H9 (cell line): ENCODE data around the gene TFIP11. TPM values are rescaled to one million over a fixed set of nuclear protein-coding genes. Genes with fewer than 3 reads are reported as not detected.
A peak's percentile ranks its signal among the peaks of the same experiment; 100 is the strongest.

Experiments
- DNase-seq: peaks from one replicate; pipeline ENCODE4 v3.0.0-alpha.2; 2017
- H2AFZ ChIP-seq: one replicate; pipeline ENCODE4 v1.6.1; 2013; ENCODE audit warnings: mild to moderate bottlenecking, low read length, control low read depth, moderate library complexity
- H2AK5ac ChIP-seq: 2 replicates; pipeline ENCODE4 v1.6.1; 2013; ENCODE audit warnings: low read length, control low read depth, mixed read lengths; ENCODE audit not compliant: insufficient read length
- H2BK120ac ChIP-seq: one replicate; pipeline ENCODE4 v1.6.1; 2013; ENCODE audit warnings: low read depth, mild to moderate bottlenecking, low read length, control low read depth, inconsistent platforms; ENCODE audit not compliant: poor library complexity, severe bottlenecking
- H2BK12ac ChIP-seq: 2 replicates; pipeline ENCODE4 v1.6.1; 2013; ENCODE audit warnings: low read length, control low read depth, mixed read lengths, low read depth; ENCODE audit not compliant: insufficient read length
- H2BK15ac ChIP-seq: 2 replicates; pipeline ENCODE4 v1.6.1; 2013; ENCODE audit warnings: low read depth, low read length, control low read depth
- H2BK20ac ChIP-seq: one replicate; pipeline ENCODE4 v1.6.1; 2013; ENCODE audit warnings: low read depth, mild to moderate bottlenecking, low read length, control low read depth, inconsistent platforms; ENCODE audit not compliant: poor library complexity, severe bottlenecking
- H2BK5ac ChIP-seq: 2 replicates; pipeline ENCODE4 v1.6.1; 2013; ENCODE audit warnings: low read length, control low read depth, mixed read lengths; ENCODE audit not compliant: insufficient read length
- H3K14ac ChIP-seq: 2 replicates; pipeline ENCODE4 v1.6.1; 2013; ENCODE audit warnings: low read length, control low read depth; ENCODE audit not compliant: insufficient read depth
- H3K18ac ChIP-seq: 2 replicates; pipeline ENCODE4 v1.6.1; 2013; ENCODE audit warnings: low read depth, mild to moderate bottlenecking, mixed read lengths, low read length, control low read depth; ENCODE audit not compliant: insufficient read length
- H3K23ac ChIP-seq: 2 replicates; pipeline ENCODE4 v1.6.1; 2013; ENCODE audit warnings: low read length, control low read depth, mixed read lengths, low read depth; ENCODE audit not compliant: insufficient read length
- H3K23me2 ChIP-seq: 2 replicates; pipeline ENCODE4 v1.6.1; 2013; ENCODE audit warnings: low read depth, mild to moderate bottlenecking, mixed read lengths, low read length, control low read depth; ENCODE audit not compliant: insufficient read length, poor library complexity, severe bottlenecking
- H3K27ac ChIP-seq: 2 replicates; pipeline ENCODE4 v1.5.1; 2013; ENCODE audit warnings: low read length, control low read depth, mixed read lengths, low read depth; ENCODE audit not compliant: insufficient read length
- H3K27me3 ChIP-seq: 2 replicates; pipeline ENCODE4 v1.6.1; 2013; ENCODE audit warnings: low read length, control low read depth, inconsistent platforms; ENCODE audit not compliant: insufficient read depth
- H3K4ac ChIP-seq: 2 replicates; pipeline ENCODE4 v1.6.1; 2013; ENCODE audit warnings: low read depth, mild to moderate bottlenecking, control low read depth, inconsistent platforms, low read length, moderate library complexity
- H3K4me1 ChIP-seq: 2 replicates; pipeline ENCODE4 v1.6.1; 2013; ENCODE audit warnings: low read length, control low read depth, inconsistent platforms; ENCODE audit not compliant: insufficient read depth
- H3K4me2 ChIP-seq: 2 replicates; pipeline ENCODE4 v1.6.1; 2013; ENCODE audit warnings: low read length, control low read depth, mixed read lengths; ENCODE audit not compliant: insufficient read length, insufficient read depth
- H3K56ac ChIP-seq: 2 replicates; pipeline ENCODE4 v1.6.1; 2013; ENCODE audit warnings: low read depth, mild to moderate bottlenecking, mixed read lengths, low read length, control low read depth; ENCODE audit not compliant: insufficient read length
- H3K79me1 ChIP-seq: 2 replicates; pipeline ENCODE4 v1.6.1; 2013; ENCODE audit warnings: low read depth, mild to moderate bottlenecking, moderate library complexity, low read length, control low read depth, inconsistent platforms; ENCODE audit not compliant: insufficient read depth, poor library complexity, severe bottlenecking
- H3K79me2 ChIP-seq: 2 replicates; pipeline ENCODE4 v1.6.1; 2013; ENCODE audit warnings: low read length, control low read depth, inconsistent platforms; ENCODE audit not compliant: insufficient read depth
- H3K9ac ChIP-seq: 2 replicates; pipeline ENCODE4 v1.6.1; 2013; ENCODE audit warnings: low read length, control low read depth, mixed read lengths; ENCODE audit not compliant: insufficient read length; ENCODE audit errors: extremely low read depth
- H3K9me3 ChIP-seq: one replicate; pipeline ENCODE4 v1.6.1; 2013; ENCODE audit warnings: low read depth, low read length, inconsistent platforms; ENCODE audit not compliant: control insufficient read depth
- H3T11ph ChIP-seq: one replicate; pipeline ENCODE4 v1.6.1; 2013; ENCODE audit warnings: mild to moderate bottlenecking, low read length, control low read depth, inconsistent platforms
- H4K20me1 ChIP-seq: one replicate; pipeline ENCODE4 v1.6.1; 2013; ENCODE audit not compliant: control insufficient read depth, insufficient read length, insufficient read depth
- H4K5ac ChIP-seq: 2 replicates; pipeline ENCODE4 v1.6.1; 2013; ENCODE audit warnings: low read depth, mild to moderate bottlenecking, mixed read lengths, low read length, control low read depth; ENCODE audit not compliant: insufficient read length
- H4K8ac ChIP-seq: replicated peaks from 2 replicates; pipeline ENCODE4 v1.6.1; 2013; ENCODE audit warnings: low read length, control low read depth, mixed read lengths, low read depth; ENCODE audit not compliant: insufficient read length
- H4K91ac ChIP-seq: 2 replicates; pipeline ENCODE4 v1.6.1; 2013; ENCODE audit warnings: low read depth, mild to moderate bottlenecking, moderate library complexity, mixed read lengths, low read length, control low read depth; ENCODE audit not compliant: insufficient read length
- H3K27ac Mint-ChIP-seq, 3 experiments: 2 replicates in 2 of 3; 3 replicates in 1 of 3; pipeline ENCODE4 v1.8.0; 2020 to 2021; ENCODE audit warnings: mixed read lengths in 3 of 3, mild to moderate bottlenecking in 1 of 3, moderate library complexity in 1 of 3
- H3K27me3 Mint-ChIP-seq: 2 replicates; pipeline ENCODE4 v1.8.0; 2021; ENCODE audit warnings: low read depth, mild to moderate bottlenecking, moderate library complexity, mixed read lengths
- H3K36me3 Mint-ChIP-seq, 3 experiments: 2 replicates in 2 of 3; 3 replicates in 1 of 3; pipeline ENCODE4 v1.8.0; 2020 to 2021; ENCODE audit warnings: low read depth in 3 of 3, mixed read lengths in 3 of 3; ENCODE audit not compliant: insufficient read depth in 1 of 3
- H3K4me1 Mint-ChIP-seq, 2 experiments: 2 replicates each; pipeline ENCODE4 v1.8.0; 2020; ENCODE audit warnings: mixed read lengths in 2 of 2
- H3K4me3 Mint-ChIP-seq, 2 experiments: 2 replicates in 1 of 2; 3 replicates in 1 of 2; pipeline ENCODE4 v1.8.0; 2020 to 2021; ENCODE audit warnings: mild to moderate bottlenecking in 2 of 2, mixed read lengths in 2 of 2, moderate library complexity in 1 of 2
- H3K9me3 Mint-ChIP-seq, 2 experiments: 2 replicates in 1 of 2; 3 replicates in 1 of 2; pipeline ENCODE4 v1.8.0; 2020; ENCODE audit warnings: mild to moderate bottlenecking in 2 of 2, mixed read lengths in 2 of 2, moderate library complexity in 1 of 2
- CTCF ChIP-seq: fragments of 200-600 bp; sonication (generic); conservative IDR thresholded peaks from 3 replicates; pipeline ENCODE4 v1.8.0; 2021; ENCODE audit warnings: antibody characterized with exemption, mild to moderate bottlenecking
- WGBS: extraction: QIAGEN DNeasy Blood & Tissue Kit; methylation state at CpG from one replicate; pipeline ENCODE4 v1.1.7; 2013; ENCODE audit warnings: missing lambda C conversion rate, low lambda C conversion rate, mixed read lengths; ENCODE audit not compliant: insufficient read length; ENCODE audit errors: extremely low coverage; 5-methylcytosine and 5-hydroxymethylcytosine counted together
- total RNA-seq: library from RNA; stranded (reverse); gene quantifications from 2 replicates; pipeline ENCODE4 v1.2.1, GENCODE V29; 2021

Gene TFIP11
- total RNA-seq, 1 experiment from 2014 or later: 36.4 TPM

DNA sequence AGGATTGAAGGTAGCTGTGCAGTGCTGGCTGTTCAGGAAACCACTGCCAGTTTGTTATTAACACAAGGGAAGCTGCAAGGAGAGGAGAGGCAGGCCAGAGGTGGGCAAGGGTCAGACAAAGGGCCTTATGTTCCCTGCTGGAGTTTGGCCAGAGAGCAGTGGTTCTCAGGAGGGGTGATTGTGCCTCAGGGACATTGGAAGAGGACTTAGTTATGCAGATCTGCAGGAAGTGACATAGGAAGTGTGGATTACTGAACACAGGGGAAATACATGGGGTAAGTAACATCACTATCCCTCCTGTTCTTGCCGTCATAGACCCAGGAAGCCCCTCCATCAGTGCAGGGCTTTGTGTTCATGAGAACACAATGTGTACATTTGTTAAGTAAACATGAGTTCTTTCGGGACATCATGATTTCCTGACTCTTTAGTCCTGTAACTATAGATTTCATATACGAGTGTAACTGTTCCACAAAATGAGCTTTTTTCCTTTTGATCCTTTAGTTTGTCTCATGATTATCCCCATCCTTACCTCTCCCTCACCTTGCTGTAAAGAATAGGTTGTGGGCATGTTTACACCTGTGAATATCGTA, 22.7 kb downstream of the TFIP11 start:
- H3K27me3 Mint-ChIP-seq: no peaks in the 10 kb centered on the region
- H2BK20ac ChIP-seq: no peak overlapping the region
- H2AK5ac ChIP-seq: no peak overlapping the region
- no peak overlapping the region for H3K18ac ChIP-seq
- peak overlapping the region; percentile 1 to 30 (median 7); a peak in 3 of 7 replicates for H3K27ac Mint-ChIP-seq
- no peak overlapping the region for H4K91ac ChIP-seq
- peaks cover 30 to 69% (median 59%) of the 10 kb centered on the region in 3 experiments; a peak in 6 of 7 replicates for H3K36me3 Mint-ChIP-seq
- no peak overlapping the region for H3K23ac ChIP-seq
- H3K4me1 ChIP-seq: no peaks in the 10 kb centered on the region
- peaks cover 6 to 7% of the 10 kb centered on the region in 2 experiments for H3K4me1 Mint-ChIP-seq
- no peak overlapping the region for H2BK120ac ChIP-seq
- H4K20me1 ChIP-seq: no peaks in the 10 kb centered on the region
- no peak overlapping the region for H3K4ac ChIP-seq
- H3K4me3 Mint-ChIP-seq: no peak overlapping the region
- no peaks in the 10 kb centered on the region for H3K9me3 ChIP-seq
- H3K27ac ChIP-seq: no peak overlapping the region
- no peak for TF ChIP-seq CTCF
- no peak overlapping the region for H2AFZ ChIP-seq
- no peak overlapping the region for H4K8ac ChIP-seq
- no peak overlapping the region for H3K4me2 ChIP-seq
- no peak overlapping the region for H3K9ac ChIP-seq
- H3K23me2 ChIP-seq: no peaks in the 10 kb centered on the region
- H4K5ac ChIP-seq: no peak overlapping the region
- no peaks in the 10 kb centered on the region for H3K27me3 ChIP-seq
- no peak overlapping the region for H3T11ph ChIP-seq
- no peak overlapping the region for H3K56ac ChIP-seq
- no peak for DNase-seq
- no peaks in the 10 kb centered on the region for H3K79me2 ChIP-seq
- no CpG with 5 or more reads among the region's 4 CpGs for WGBS
- H2BK15ac ChIP-seq: no peak overlapping the region
- H3K9me3 Mint-ChIP-seq: no peaks in the 10 kb centered on the region
- peaks cover 4% of the 10 kb centered on the region for H3K79me1 ChIP-seq
- no peak overlapping the region for H2BK12ac ChIP-seq
- H3K14ac ChIP-seq: no peak overlapping the region
- H2BK5ac ChIP-seq: no peak overlapping the region
